Kidney glomerular epithelial cell (primary cell): ENCODE data around the gene KANTR.

Source experiments
- DNase-seq: peaks from one replicate; lab custom pipeline; 2025; lab: John Stamatoyannopoulos, UW

The KANTR gene

GRCh38 chrX:53081925-53082772, 11.8 kb upstream of the KANTR start, which contains the start of gene TSPYL2:
TSPYL2 (plus strand) TSS chrX:53082367; CDS start chrX:53082499, 132 bp downstream.
- peak; percentile 84 for DNase-seq

GRCh38 chrX:53082773-53083616, 10.9 kb upstream of the KANTR start:
- no peak for DNase-seq

GRCh38 chrX:53084043-53084570, 9.8 kb upstream of the KANTR start:
- no peak for DNase-seq

GRCh38 chrX:53084863-53085262, 9.1 kb upstream of the KANTR start:
- DNase-seq, result no peak

- DNase-seq, result no peak
Observed at GRCh38 chrX:53085661-53086229, 8.2 kb upstream of the KANTR start.

- DNase-seq, result no peak
Observed at GRCh38 chrX:53086464-53086863, 7.5 kb upstream of the KANTR start.

- DNase-seq, result no peak
Observed at GRCh38 chrX:53087388-53087831, 6.5 kb upstream of the KANTR start.

GRCh38 chrX:53088136-53088974, 5.6 kb upstream of the KANTR start:
- peak; percentile 60 for DNase-seq

- peak; percentile 36 for DNase-seq
Observed at GRCh38 chrX:53089224-53089842, 4.6 kb upstream of the KANTR start.

GRCh38 chrX:53089925-53090324, 4.0 kb upstream of the KANTR start:
- DNase-seq, result no peak

GRCh38 chrX:53091354-53091753, 2.6 kb upstream of the KANTR start:
- no peak for DNase-seq

GRCh38 chrX:53093177-53093655, 726 bp upstream of the KANTR start:
- peak; percentile 27 for DNase-seq

GRCh38 chrX:53094582-53094905, 602 bp downstream of the KANTR start:
- DNase-seq, result no peak

- DNase-seq, result no peak
Observed at GRCh38 chrX:53095796-53096195, 1.9 kb downstream of the KANTR start.

GRCh38 chrX:53114864-53115549, 21.1 kb downstream of the KANTR start:
- DNase-seq, result no peak

GRCh38 chrX:53115550-53115874, 21.6 kb downstream of the KANTR start:
- DNase-seq, result no peak

- DNase-seq, result peak; percentile 18
Observed at GRCh38 chrX:53116101-53116500, 22.2 kb downstream of the KANTR start.

- DNase-seq, result no peak
Observed at GRCh38 chrX:53122013-53122412, 28.1 kb downstream of the KANTR start.

- no peak for DNase-seq
Observed at GRCh38 chrX:53125506-53125905, 31.6 kb downstream of the KANTR start.

- no peak for DNase-seq
Observed at GRCh38 chrX:53126377-53126776, 32.4 kb downstream of the KANTR start.
